ENCODE data around the gene CENPM. TPM values are rescaled to one million over a fixed set of nuclear protein-coding genes. Genes with fewer than 3 reads are reported as not detected.

Gene CENPM
- total RNA-seq, 2 donors from 2014 or later = 10.3 to 10.8 TPM

DNA sequence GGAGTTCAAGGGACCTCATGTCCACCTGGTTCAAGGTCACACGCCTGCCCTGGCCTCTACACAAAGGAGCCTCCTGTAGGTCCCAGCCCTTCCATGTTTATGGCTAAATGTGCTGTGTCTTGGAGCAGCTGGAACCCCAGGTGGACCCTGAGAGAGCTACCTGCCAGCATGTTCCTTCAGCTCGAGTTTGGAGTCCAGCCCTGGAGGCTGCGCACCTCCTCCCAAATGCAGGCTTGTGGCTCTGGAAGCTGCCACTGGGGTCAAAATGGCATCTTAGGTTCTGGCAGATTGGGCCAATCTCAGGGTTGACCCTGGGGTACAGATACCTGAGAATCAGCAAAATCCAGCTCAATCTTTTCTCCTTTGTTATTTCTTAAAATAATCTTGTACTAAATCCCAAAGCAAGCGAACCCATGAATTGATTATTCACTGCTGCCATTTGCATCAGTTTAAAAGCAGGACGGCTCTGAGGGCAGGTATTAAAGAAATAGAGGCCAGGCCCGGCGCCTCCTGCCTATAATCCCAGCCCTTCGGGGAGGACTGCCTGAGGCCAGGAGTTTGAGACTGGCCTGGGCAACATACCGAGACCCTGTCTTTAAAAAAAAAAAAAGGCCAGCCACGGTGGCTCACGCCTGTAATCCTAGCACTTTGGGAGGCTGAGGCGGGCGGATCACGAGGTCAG is 23.2 kb downstream of the CENPM start:
- H3K27me3 ChIP-seq (replicated peaks; ENCODE audit: insufficient read depth) = no peaks in the 10 kb centered on the region
- no peaks in the 10 kb centered on the region for H3K36me3 ChIP-seq
- intact Hi-C loops (cut with DNase I) = no loop called here
- H3K9me3 ChIP-seq = no peaks in the 10 kb centered on the region
- no peak overlapping the region for H3K27ac ChIP-seq
- TF ChIP-seq POLR2A (IDR thresholded peaks at IDR 0.05) (no peak), POLR2AphosphoS5 (IDR thresholded peaks at IDR 0.05) (no peak)
- TF ChIP-seq, protein P1, sequence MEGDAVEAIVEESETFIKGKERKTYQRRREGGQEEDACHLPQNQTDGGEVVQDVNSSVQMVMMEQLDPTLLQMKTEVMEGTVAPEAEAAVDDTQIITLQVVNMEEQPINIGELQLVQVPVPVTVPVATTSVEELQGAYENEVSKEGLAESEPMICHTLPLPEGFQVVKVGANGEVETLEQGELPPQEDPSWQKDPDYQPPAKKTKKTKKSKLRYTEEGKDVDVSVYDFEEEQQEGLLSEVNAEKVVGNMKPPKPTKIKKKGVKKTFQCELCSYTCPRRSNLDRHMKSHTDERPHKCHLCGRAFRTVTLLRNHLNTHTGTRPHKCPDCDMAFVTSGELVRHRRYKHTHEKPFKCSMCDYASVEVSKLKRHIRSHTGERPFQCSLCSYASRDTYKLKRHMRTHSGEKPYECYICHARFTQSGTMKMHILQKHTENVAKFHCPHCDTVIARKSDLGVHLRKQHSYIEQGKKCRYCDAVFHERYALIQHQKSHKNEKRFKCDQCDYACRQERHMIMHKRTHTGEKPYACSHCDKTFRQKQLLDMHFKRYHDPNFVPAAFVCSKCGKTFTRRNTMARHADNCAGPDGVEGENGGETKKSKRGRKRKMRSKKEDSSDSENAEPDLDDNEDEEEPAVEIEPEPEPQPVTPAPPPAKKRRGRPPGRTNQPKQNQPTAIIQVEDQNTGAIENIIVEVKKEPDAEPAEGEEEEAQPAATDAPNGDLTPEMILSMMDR (IDR thresholded peaks at IDR 0.05) = no peak
- H3K4me3 ChIP-seq = no peak overlapping the region
- 92% methylated on average over 14 of the region's 14 CpGs for WGBS
- H3K4me1 ChIP-seq (replicated peaks) = peaks cover 4% of the 10 kb centered on the region
- DNase-seq (ENCODE audit: low spot score) = no peak

DNA sequence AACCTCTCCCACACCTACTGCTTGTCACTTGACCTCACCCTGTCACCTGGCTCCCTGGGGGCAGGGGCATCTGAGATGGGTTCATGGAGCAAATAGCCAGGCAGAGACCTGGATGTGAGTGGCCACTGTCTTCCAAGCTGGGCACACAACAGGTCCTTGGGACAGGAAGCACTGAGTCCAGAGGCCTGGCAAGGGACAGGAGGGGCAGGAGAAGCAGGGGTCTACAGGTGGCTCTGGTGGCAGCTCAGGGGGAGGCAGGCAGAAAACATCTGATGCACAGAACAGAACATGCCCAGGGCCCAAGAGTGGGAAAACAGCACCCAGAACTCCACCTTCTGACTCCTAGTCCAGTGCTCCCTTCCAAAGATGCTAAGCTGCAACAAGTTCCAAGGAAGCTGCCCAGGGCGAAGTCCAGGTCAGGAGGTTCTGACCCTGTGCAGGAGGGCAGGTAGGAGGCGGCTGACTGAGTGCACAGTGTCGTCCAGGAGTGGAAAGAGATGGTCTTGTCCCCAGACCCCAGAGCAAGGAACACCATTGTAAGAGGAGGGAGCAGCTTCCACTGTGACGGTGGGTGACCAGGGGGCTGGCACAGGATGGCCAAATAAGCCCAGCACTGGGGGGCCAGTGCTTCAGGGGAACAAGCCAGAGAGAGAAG is 23.9 kb downstream of the CENPM start:
- Histone ChIP-seq H3K4me3 (no peak overlapping the region), H3K27ac (no peak overlapping the region), H3K9me3 (no peaks in the 10 kb centered on the region), H3K27me3 (replicated peaks; ENCODE audit: insufficient read depth) (no peaks in the 10 kb centered on the region), H3K4me1 (replicated peaks) (peaks cover 4% of the 10 kb centered on the region), H3K36me3 (no peaks in the 10 kb centered on the region)
- no peak for TF ChIP-seq POLR2A (IDR thresholded peaks at IDR 0.05)
- no peak for TF ChIP-seq POLR2AphosphoS5 (IDR thresholded peaks at IDR 0.05)
- TF ChIP-seq, protein P1 (IDR thresholded peaks at IDR 0.05) = no peak
- 97% methylated on average over 4 of the region's 4 CpGs for WGBS
- intact Hi-C loops (cut with DNase I) = no loop called here
- no peak for DNase-seq (ENCODE audit: low spot score)

DNA sequence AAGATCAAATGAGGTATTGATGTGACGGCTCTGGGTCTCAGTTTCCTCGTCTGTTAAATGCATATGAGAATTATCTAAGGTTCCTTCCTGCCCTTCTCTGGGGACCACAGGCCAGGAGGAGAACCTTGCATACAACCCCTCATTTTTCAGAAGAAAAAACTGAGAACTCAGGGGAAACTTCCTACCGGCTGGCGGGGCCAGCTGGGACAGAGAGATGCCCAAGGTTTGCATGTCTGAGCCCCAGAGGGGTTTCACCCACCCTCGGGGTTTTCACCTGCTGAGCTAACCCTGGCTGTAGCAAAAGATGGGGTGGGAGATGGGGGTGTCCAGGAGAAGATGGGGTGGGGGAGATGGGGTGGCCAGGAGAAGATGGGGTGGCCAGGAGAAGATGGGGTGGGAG is 24.6 kb downstream of the CENPM start:
- H3K4me1 ChIP-seq (replicated peaks) = peaks cover 4% of the 10 kb centered on the region
- 95% methylated on average over 5 of the region's 5 CpGs for WGBS
- no peak overlapping the region for H3K27ac ChIP-seq
- no peaks in the 10 kb centered on the region for H3K36me3 ChIP-seq
- DNase-seq (ENCODE audit: low spot score) = no peak
- H3K9me3 ChIP-seq = no peaks in the 10 kb centered on the region
- no peaks in the 10 kb centered on the region for H3K27me3 ChIP-seq (replicated peaks; ENCODE audit: insufficient read depth)
- intact Hi-C loops (cut with DNase I) = no loop called here
- no peak overlapping the region for H3K4me3 ChIP-seq
- no peak for TF ChIP-seq POLR2AphosphoS5 (IDR thresholded peaks at IDR 0.05)
- TF ChIP-seq POLR2A (IDR thresholded peaks at IDR 0.05) = no peak
- TF ChIP-seq, protein P1 (IDR thresholded peaks at IDR 0.05) = no peak

DNA sequence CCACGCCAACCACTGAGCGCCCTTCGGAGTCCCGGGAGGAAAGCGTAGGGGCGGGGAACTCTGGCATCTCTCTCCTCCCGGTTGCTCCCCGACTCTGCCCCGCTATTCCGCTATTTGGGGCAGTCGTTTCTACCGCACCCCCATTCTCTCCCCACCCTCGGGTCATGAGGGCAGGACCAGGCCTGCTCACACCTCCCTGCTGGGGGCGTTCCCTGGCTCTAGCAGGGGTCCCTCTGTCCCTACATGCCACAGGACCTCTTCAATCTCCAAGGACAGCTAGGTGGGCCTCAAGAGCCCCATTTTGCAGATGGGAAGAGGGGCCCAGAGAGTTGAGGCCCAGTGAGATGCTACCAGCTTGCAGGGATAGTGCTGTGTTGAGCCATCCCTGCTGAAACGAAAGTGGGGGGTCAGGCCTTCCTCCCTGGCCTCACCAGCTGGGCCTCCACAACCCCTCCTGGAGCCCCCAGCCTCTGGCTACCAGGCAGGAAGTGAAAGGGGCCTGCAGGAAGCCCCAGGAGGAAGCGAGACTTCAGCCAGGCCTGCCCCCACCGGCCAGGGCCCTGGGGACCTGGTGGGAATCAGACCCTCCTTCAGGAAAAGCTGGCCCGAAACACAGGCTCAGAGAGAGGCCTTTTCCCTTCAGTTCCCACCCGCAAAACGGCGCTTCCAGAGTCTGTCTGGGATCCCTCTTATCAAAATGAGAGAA is 26.5 kb downstream of the CENPM start:
- TF ChIP-seq POLR2A (IDR thresholded peaks at IDR 0.05) = no peak
- TF ChIP-seq, protein P1 (IDR thresholded peaks at IDR 0.05) = no peak
- TF ChIP-seq POLR2AphosphoS5 (IDR thresholded peaks at IDR 0.05) = no peak
- Histone ChIP-seq H3K27me3 (replicated peaks; ENCODE audit: insufficient read depth) (no peaks in the 10 kb centered on the region), H3K4me1 (replicated peaks) (no peaks in the 10 kb centered on the region), H3K36me3 (no peaks in the 10 kb centered on the region), H3K4me3 (peak overlapping the region; percentile 37 to 39), H3K9me3 (no peaks in the 10 kb centered on the region), H3K27ac (no peak overlapping the region)
- no peak for DNase-seq (ENCODE audit: low spot score)
- intact Hi-C loops (cut with DNase I) = no loop called here
- WGBS = 63% methylated on average over 21 of the region's 21 CpGs

Data from prostate gland (tissue), 2 donors.